GM18520 (cell line): ENCODE data around the gene GJB2.

Experiments used
- ATAC-seq: cut with Tn5 transposase; IDR thresholded peaks from one replicate; pipeline ENCODE4 v1.9.1; 2021; ENCODE audit not compliant: unreplicated experiment

GJB2 gene

DNA sequence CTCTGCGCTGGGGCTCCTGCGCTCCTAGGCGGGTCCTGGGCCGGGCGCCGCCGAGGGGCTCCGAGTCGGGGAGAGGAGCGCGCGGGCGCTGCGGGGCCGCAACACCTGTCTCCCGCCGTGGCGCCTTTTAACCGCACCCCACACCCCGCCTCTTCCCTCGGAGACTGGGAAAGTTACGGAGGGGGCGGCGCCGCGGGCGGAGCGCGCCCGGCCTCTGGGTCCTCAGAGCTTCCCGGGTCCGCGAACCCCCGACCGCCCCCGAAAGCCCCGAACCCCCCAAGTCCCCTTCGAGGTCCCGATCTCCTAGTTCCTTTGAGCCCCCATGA is at the start of gene GJB2:
TSS of gene GJB2 (minus strand) at position 103 of the 326 bp plus-strand sequence. CDS start 3,357 bp downstream, outside the sequence.
- ATAC-seq, result no peak

DNA sequence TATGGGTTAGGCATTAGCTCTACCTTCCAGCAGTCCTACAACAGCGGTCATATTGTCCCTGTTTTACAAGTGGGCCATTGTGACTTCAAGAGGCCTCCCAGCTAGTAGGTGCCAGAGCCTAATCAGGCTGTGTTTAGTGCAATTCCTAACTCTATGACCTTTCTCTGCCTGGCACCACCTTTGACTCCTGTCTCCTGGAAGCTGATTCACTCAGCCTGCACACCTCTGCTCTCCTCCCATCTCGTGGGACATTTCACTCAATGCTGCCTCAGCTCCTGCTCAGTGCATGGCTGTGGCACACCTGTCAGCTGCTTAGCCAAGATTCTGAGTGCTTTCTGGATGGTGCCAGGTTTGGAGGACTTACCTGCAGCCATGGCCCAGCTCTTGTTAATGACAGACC is 48.9 kb upstream of the GJB2 start:
- ATAC-seq, result no peak

DNA sequence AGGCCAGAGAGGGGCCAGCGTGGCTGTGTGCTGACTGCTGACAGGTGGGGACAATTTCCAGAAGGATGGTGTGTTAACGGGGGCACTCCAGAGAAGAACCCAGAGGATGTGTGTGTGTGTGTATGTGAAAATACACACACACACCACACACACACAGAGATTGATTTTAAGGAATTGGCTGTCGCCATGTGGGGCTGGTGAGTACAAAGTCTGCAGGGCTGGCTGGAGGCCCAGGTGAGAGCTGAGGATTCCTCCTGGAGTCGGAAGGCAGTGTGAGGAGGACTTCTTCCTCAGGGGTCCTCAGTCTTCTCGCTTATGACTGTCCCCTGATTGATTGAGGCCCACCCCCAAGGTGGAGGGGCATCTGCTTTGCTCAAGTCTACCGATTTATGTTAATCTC is 47.0 kb upstream of the GJB2 start:
- ATAC-seq, result no peak

GRCh38 chr13:20232556-20233277 is 40.0 kb upstream of the GJB2 start:
- no peak for ATAC-seq

DNA sequence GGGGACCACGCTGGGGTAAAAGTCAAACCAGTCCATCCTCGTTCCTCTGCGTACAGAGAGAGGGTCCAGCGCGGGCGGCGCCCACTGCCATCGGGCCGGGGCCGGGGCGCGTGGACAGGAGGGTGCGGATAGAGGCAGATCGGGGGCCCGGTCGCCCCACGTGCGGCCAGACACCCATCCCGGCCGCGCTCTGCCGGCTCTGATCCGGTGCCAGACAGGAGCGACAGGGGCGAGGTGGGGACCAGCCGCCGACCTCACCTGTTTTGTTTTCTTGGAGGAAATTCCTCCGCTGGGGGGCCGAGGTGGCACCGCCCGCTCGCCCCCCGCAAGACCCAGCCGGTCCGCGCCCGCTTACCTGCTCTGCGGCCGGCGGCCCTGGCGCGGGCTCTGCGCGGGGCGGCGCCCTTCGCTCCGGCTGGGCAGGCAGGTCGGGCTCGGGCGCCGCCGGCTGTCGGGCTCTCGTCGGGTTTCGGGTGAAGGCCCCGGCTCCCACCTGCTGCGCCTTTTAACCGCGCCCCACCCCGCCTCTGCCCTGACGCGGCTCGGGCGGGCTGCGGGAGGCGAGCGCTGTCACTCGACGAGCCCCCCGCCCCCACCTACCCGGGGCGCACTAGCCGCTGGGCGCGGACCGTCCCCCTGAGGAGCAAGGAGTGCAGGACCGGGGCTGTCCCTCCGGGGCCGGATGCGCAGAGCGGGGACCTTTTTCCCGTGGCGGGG is 39.3 kb upstream of the GJB2 start, which contains the start of gene GJB6:
TSS of gene GJB6 (minus strand) at position 481 of the 717 bp plus-strand sequence. CDS start 8,839 bp downstream, outside the sequence.
- no peak for ATAC-seq

GRCh38 chr13:20230913-20231838 is 38.4 kb upstream of the GJB2 start:
- no peak for ATAC-seq

GRCh38 chr13:20227730-20228129 is 35.0 kb upstream of the GJB2 start:
- ATAC-seq, result no peak

DNA sequence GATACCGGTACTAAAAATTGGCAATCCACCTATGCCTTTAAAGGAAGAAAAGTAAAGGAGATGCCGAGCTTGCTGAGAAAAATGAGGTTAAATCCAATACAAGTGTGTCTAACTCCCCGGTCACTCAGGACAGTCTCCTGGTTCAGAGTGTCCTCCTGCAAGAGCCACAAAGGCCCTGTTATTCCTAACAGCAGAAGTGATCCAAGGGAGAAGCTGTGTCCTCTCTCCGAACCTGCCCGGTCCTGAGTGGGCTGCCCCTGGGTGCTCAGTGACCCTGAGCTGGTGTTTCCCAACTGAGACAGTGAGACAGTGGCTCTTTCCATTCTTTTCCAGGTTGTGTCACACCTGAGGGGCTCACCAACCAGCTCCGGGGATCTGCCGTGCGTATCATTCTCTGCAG is 34.5 kb upstream of the GJB2 start:
- no peak for ATAC-seq

DNA sequence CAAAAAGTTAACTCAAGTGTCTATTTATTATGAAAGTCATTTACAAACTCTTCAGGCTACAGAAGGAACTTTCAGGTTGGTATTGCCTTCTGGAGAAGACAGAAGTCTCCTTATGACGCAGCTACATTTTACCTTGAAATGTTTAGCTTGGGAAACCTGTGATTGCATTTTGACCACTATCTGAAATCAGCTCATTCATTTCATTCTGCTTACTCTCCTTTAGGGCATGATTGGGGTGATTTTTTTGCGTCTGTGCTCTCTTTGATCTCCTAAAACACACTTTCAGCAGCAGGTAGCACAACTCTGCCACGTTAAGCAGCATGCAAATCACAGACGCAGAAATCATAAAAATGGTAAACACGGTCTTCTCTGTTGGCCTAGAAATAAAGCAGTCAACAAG is 29.8 kb upstream of the GJB2 start:
- ATAC-seq, result no peak

- ATAC-seq, result no peak
These were observed 29.0 kb upstream of the GJB2 start for GRCh38 chr13:20221772-20222171.

- no peak for ATAC-seq
These were observed 26.8 kb upstream of the GJB2 start for GRCh38 chr13:20219577-20219976.

GRCh38 chr13:20217168-20217567 is 24.4 kb upstream of the GJB2 start:
- no peak for ATAC-seq

DNA sequence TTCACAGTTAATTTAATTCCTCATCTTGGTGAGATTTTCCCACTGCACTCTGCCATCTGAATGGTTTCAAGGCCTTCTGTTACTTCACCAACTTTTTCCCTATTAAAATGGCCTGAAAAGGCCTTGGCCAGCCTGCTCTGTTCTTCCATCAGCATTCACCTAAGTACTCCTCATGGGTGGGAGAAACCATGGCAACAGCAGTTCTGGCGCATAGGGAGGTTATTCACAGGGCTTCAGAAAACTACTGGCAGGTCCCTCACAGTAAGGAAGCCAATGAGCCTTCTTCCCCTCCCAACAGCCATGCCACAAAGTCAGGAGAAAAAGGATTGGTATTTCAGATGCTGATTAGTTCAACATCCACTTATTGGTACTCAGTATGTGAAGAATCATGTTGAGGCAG is 17.2 kb upstream of the GJB2 start:
- ATAC-seq, result no peak

DNA sequence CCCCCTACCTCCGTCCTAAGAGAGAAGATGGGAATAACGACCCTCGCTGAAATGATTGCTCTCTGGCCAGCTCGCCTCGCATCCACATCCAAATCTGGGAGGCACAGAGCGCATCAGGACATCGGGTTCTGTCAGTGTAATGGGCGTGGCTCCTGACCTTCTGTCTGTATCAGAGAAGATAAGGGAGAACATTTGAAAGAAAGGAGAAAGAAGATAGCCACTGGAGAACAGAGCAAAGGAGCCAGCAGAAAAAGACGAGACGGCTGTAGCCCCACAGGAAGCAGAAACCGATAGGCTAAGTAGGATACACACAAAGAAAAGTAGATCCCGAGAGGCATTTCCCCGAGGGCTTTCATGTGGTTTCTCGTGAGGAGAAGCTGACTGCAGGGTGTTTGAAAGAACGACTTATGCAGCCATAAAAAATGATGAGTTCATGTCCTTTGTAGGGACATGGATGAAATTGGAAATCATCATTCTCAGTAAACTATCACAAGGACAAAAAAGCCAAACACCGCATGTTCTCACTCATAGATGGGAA is 14.0 kb upstream of the GJB2 start:
- ATAC-seq, result no peak

- ATAC-seq, result no peak
These were observed 13.4 kb upstream of the GJB2 start for GRCh38 chr13:20206065-20206697.

- no peak for ATAC-seq
These were observed 6.0 kb upstream of the GJB2 start for GRCh38 chr13:20198781-20199180.

DNA sequence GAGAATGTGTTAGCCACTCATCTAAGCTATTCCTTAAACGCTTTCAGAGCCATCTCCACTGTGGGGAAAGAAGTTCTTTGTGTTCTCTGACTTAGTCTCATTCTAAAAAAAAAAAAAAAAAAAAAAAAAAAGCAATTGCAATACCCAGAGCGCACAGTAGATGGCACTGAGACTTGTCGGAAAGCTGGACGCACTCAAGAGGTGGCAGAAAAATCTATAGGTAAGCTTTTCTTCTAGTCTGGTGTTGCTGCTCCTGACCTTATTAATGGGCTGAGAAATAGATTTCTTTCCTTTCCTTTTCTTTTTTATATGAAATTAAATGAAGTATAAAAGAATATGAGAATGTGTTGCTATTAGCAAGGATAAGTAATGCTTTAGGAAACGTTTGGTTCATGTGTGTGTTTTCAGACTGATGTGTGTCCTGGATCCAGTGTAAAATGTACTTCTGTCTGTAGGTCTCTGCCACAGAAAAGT is 4.7 kb upstream of the GJB2 start:
- ATAC-seq, result no peak

DNA sequence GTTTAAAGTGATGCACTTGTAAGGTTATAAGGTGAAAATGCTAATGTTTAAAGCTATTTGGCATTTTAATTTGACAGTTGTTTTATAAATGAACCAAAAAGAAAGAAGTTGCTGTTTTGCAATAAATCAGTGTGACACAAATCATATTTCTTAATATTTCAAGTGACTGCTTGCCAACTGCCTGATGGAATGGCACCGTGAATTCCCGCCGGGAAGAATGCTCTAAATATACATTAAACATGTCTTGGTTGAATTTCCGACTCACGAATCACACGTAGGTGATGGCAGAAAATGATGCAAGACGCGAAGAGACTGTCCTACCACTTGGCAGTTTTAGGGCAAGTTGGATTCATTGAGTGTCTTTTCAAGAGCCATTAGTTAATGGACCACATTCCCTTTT is 3.1 kb upstream of the GJB2 start:
- no peak for ATAC-seq

GRCh38 chr13:20193907-20194631 is 1.3 kb upstream of the GJB2 start:
- no peak for ATAC-seq
